GM23338 (cell line): Measurements from ENCODE around the gene PDRG1. TPM values are rescaled to one million over a fixed set of nuclear protein-coding genes. Genes with fewer than 3 reads are reported as not detected.
A peak's percentile ranks its signal among the peaks of the same experiment; 100 is the strongest.

Experiments used
- ATAC-seq: fragments of 200-7000 bp; cut with Tn5 transposase; 3 replicates; pipeline ENCODE4 v1.9.1; 2020
- DNase-seq: peaks from one replicate; pipeline ENCODE4 v3.0.0-alpha.2; 2015; ENCODE audit warnings: low spot score
- H2AFZ ChIP-seq: fragments of 200-600 bp; sonication (generic); 2 replicates; pipeline ENCODE4 v1.8.0; 2016; ENCODE audit warnings: antibody characterized with exemption, mild to moderate bottlenecking, moderate library complexity
- H3F3A ChIP-seq: fragments of 200-600 bp; sonication (generic); replicated peaks from 2 replicates; pipeline ENCODE4 v1.8.0; 2017; ENCODE audit warnings: antibody characterized with exemption, mixed run types, low read depth
- H3K27ac ChIP-seq: fragments of 200-600 bp; sonication (generic); 2 replicates; pipeline ENCODE4 v1.6.1; 2016; ENCODE audit warnings: low read depth
- H3K27me3 ChIP-seq: fragments of 200-600 bp; sonication (generic); 2 replicates; pipeline ENCODE4 v1.8.0; 2016; ENCODE audit warnings: mild to moderate bottlenecking, mixed run types, moderate library complexity; ENCODE audit not compliant: insufficient read depth
- H3K36me3 ChIP-seq: fragments of 200-600 bp; sonication (generic); 2 replicates; pipeline ENCODE4 v1.8.0; 2016; ENCODE audit warnings: mild to moderate bottlenecking; ENCODE audit not compliant: insufficient read depth
- H3K4me1 ChIP-seq: fragments of 200-600 bp; sonication (generic); 2 replicates; pipeline ENCODE4 v1.8.0; 2016; ENCODE audit warnings: mild to moderate bottlenecking, moderate library complexity; ENCODE audit not compliant: insufficient read depth
- H3K4me2 ChIP-seq: fragments of 200-600 bp; sonication (generic); 2 replicates; pipeline ENCODE4 v1.7.1; 2017; ENCODE audit warnings: mixed run types
- H3K4me3 ChIP-seq: fragments of 200-600 bp; sonication (generic); 2 replicates; pipeline ENCODE4 v1.6.1; 2016; ENCODE audit warnings: mixed run types
- H3K79me2 ChIP-seq: fragments of 200-600 bp; sonication (generic); replicated peaks from 2 replicates; pipeline ENCODE4 v1.8.0; 2017; ENCODE audit warnings: mild to moderate bottlenecking; ENCODE audit not compliant: insufficient read depth
- H3K9me2 ChIP-seq: fragments of 200-600 bp; sonication (generic); 2 replicates; pipeline ENCODE4 v1.8.0; 2017; ENCODE audit not compliant: insufficient read depth
- H4K20me1 ChIP-seq: fragments of 200-600 bp; sonication (generic); replicated peaks from 2 replicates; pipeline ENCODE4 v1.8.0; 2017; ENCODE audit warnings: mild to moderate bottlenecking; ENCODE audit not compliant: insufficient read depth
- H3K27ac Mint-ChIP-seq: 2 replicates; pipeline ENCODE4 v1.8.0; 2020; ENCODE audit warnings: inconsistent platforms, mild to moderate bottlenecking, moderate library complexity, mixed read lengths
- H3K27me3 Mint-ChIP-seq: 3 replicates; pipeline ENCODE4 v1.8.0; 2022; ENCODE audit warnings: low read depth, mild to moderate bottlenecking, moderate library complexity, mixed read lengths, inconsistent platforms; ENCODE audit not compliant: insufficient read depth, poor library complexity
- H3K36me3 Mint-ChIP-seq: 3 replicates; pipeline ENCODE4 v1.8.0; 2021; ENCODE audit warnings: low read depth, mild to moderate bottlenecking, inconsistent platforms, moderate library complexity, mixed read lengths
- H3K4me1 Mint-ChIP-seq: 3 replicates; pipeline ENCODE4 v1.8.0; 2020; ENCODE audit warnings: mild to moderate bottlenecking, inconsistent platforms, mixed read lengths
- H3K4me3 Mint-ChIP-seq: 3 replicates; pipeline ENCODE4 v1.8.0; 2021; ENCODE audit warnings: moderate library complexity, mild to moderate bottlenecking, inconsistent platforms, mixed read lengths
- H3K9me3 Mint-ChIP-seq: 3 replicates; pipeline ENCODE4 v1.8.0; 2020; ENCODE audit warnings: moderate library complexity, mild to moderate bottlenecking, inconsistent platforms, mixed read lengths
- CREB1 ChIP-seq: fragments of 250-450 bp; sonication (Bioruptor Pico); IDR thresholded peaks from 2 replicates; pipeline ENCODE4 v1.5.0; 2020; ENCODE audit warnings: low read depth, mild to moderate bottlenecking, moderate library complexity
- CTCF ChIP-seq, 2 experiments: fragments of 200-600 bp in 1 of 2; sonication (generic) in 1 of 2; conservative IDR thresholded peaks; 2 replicates each; pipeline versions ENCODE4 v1.5.1 to v1.6.1; 2016 to 2017; ENCODE audit warnings: antibody characterized with exemption in 2 of 2, low read depth in 2 of 2, mild to moderate bottlenecking in 2 of 2, moderate library complexity in 1 of 2
- ETS1 ChIP-seq: IDR thresholded peaks from 2 replicates; pipeline ENCODE4 v1.6.1; 2016; ENCODE audit warnings: antibody characterized with exemption
- EZH2 ChIP-seq: fragments of 200-600 bp; sonication (generic); IDR thresholded peaks from one replicate; pipeline ENCODE4 v1.8.0; 2017; ENCODE audit warnings: antibody characterized with exemption, mild to moderate bottlenecking, low read depth; ENCODE audit not compliant: unreplicated experiment
- EZH2phosphoT487 ChIP-seq: fragments of 200-600 bp; sonication (generic); IDR thresholded peaks from one replicate; pipeline ENCODE4 v1.8.1; 2018; ENCODE audit warnings: antibody characterized with exemption; ENCODE audit not compliant: unreplicated experiment
- JUNB ChIP-seq: IDR thresholded peaks from one replicate; pipeline ENCODE4 v1.6.1; 2016; ENCODE audit warnings: antibody characterized with exemption; ENCODE audit not compliant: unreplicated experiment
- NANOG ChIP-seq: IDR thresholded peaks from 2 replicates; pipeline ENCODE4 v1.6.1; 2016; ENCODE audit warnings: antibody characterized with exemption, borderline replicate concordance
- POLR2AphosphoS5 ChIP-seq: IDR thresholded peaks from 2 replicates; pipeline ENCODE4 v1.6.1; 2016; ENCODE audit warnings: antibody characterized with exemption, low read depth
- REST ChIP-seq: IDR thresholded peaks from one replicate; pipeline ENCODE4 v1.6.1; 2018; ENCODE audit warnings: antibody characterized with exemption; ENCODE audit not compliant: unreplicated experiment
- STAT1 ChIP-seq: IDR thresholded peaks from one replicate; pipeline ENCODE4 v1.6.1; 2016; ENCODE audit warnings: antibody characterized with exemption; ENCODE audit not compliant: unreplicated experiment
- ZNF114 ChIP-seq: fragments of 250-450 bp; sonication (Bioruptor Pico); IDR thresholded peaks from 2 replicates; pipeline ENCODE4 v1.5.0; 2020; ENCODE audit warnings: mild to moderate bottlenecking, moderate library complexity
- ZNF331 ChIP-seq: fragments of 250-450 bp; sonication (Bioruptor Pico); IDR thresholded peaks from 2 replicates; pipeline ENCODE4 v1.5.0; 2020; ENCODE audit warnings: low read depth, mild to moderate bottlenecking, moderate library complexity
- ZNF462 ChIP-seq: fragments of 250-450 bp; sonication (Bioruptor Pico); IDR thresholded peaks from 2 replicates; pipeline ENCODE4 v1.5.0; 2020; ENCODE audit warnings: mild to moderate bottlenecking, moderate library complexity
- polyA plus RNA-seq: library from polyadenylated mRNA; unstranded; fragments of >200 nt; fragmentation: Nextera tagmentation; extraction: Ambion mirVana; gene quantifications from 2 replicates; pipeline ENCODE4 v1.2.1, GENCODE V29; 2016
- total RNA-seq: library from RNA; depleted of rRNA; stranded (reverse); fragments of >200 nt; shearing (Covaris generic); gene quantifications from 2 replicates; pipeline ENCODE4 v1.2.3, GENCODE V29; 2014

The PDRG1 gene
- total and polyA plus RNA-seq, 2 experiments from 2014 or later = 10.5 to 27.8 TPM

- Mint-ChIP-seq H3K27me3 (peaks cover 7% of the 10 kb centered on the region), H3K4me3 (peak overlapping the region; percentile 94), H3K4me1 (peaks cover 8% of the 10 kb centered on the region), H3K9me3 (peaks cover 19% of the 10 kb centered on the region), H3K27ac (no peak overlapping the region), H3K36me3 (peaks cover 56% of the 10 kb centered on the region)
- H3K79me2 ChIP-seq = peaks cover 32% of the 10 kb centered on the region
- ATAC-seq (no peak), DNase-seq (no peak)
- H3K4me1 ChIP-seq = peaks cover 10% of the 10 kb centered on the region
- TF ChIP-seq EZH2 = no peak
- no peak for TF ChIP-seq CREB1 (CRISPR knock-in tag)
- TF ChIP-seq ZNF462 (CRISPR knock-in tag) = no peak
- TF ChIP-seq CTCF (conservative IDR thresholded peaks at IDR 0.05; ENCODE audit: low read depth in 2 of 2) = no peak
- TF ChIP-seq ZNF114 (CRISPR knock-in tag) = no peak
- TF ChIP-seq EZH2phosphoT487 = no peak
- TF ChIP-seq ETS1 = no peak
- TF ChIP-seq JUNB = no peak
- TF ChIP-seq REST = no peak
- no peak for TF ChIP-seq STAT1
- no peak for TF ChIP-seq ZNF331 (CRISPR knock-in tag)
- no peak for TF ChIP-seq POLR2AphosphoS5
- no peak for TF ChIP-seq NANOG
- 0 out of 2 replicates have a peak overlapping the region, but pooled peaks have one; percentile 100 for H3K4me2 ChIP-seq
- peaks cover 51% of the 10 kb centered on the region for H4K20me1 ChIP-seq
- H3K36me3 ChIP-seq = peaks cover 41% of the 10 kb centered on the region
- no peak overlapping the region for H2AFZ ChIP-seq
- no peak overlapping the region for H3K27ac ChIP-seq
- no peaks in the 10 kb centered on the region for H3K27me3 ChIP-seq
- peaks cover 10% of the 10 kb centered on the region for H3F3A ChIP-seq
- H3K4me3 ChIP-seq = peak overlapping the region; percentile 100; the same call in 1 of the 2 replicates
- no peaks in the 10 kb centered on the region for H3K9me2 ChIP-seq
Measured at GRCh38 chr20:31949877-31950646, 1.8 kb downstream of the PDRG1 start.
